Measurements from ENCODE around the gene ZBTB16.

Gene ZBTB16

DNA sequence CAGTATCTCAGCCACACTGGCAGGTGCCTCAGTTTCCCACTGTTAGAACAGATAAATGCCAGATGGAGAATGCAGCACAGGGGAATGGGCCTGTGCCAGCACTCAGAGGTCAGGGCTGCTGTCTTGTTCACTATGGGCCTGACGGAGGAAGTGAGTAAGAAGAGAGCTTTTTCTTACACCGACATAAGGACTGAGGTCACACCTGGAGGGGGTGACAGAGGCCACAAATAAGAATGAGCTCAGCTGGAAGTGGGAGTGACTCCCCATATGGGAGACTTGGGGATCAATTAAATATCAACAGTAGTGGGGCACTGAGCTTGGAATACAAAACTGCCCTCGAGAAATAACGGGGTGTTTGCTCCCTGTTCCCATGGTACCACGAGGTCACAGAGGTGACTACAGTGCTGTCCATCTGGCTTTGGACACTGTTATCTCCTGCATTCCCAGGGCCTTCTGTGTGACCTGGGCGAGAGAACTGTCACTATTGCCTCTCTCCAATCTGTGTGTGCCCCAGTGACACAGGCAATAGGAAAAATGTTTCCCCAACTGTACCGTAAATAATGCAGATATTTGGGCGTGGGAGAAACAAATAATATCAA is 142.6 kb downstream of the ZBTB16 start:
- DNase-seq = no peak

DNA sequence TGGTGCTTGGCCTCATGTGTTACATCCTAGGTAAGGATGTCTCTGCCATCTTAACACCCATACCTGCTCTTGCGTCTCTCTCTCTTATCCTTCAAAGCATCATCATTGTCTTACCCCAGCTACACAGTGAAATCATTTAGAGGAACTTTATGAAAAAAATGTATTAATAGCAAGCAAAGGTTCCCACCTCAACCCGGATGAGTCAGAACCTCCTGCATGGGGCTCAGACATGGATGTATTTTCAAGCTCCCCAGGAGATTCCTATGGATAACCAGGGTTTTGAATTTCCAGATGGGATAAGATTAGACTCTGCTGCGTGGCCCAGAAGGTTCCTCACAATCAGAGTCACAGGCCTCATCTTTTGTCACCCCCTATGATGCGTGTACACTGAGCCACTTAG is 147.6 kb downstream of the ZBTB16 start:
- no peak for DNase-seq

DNA sequence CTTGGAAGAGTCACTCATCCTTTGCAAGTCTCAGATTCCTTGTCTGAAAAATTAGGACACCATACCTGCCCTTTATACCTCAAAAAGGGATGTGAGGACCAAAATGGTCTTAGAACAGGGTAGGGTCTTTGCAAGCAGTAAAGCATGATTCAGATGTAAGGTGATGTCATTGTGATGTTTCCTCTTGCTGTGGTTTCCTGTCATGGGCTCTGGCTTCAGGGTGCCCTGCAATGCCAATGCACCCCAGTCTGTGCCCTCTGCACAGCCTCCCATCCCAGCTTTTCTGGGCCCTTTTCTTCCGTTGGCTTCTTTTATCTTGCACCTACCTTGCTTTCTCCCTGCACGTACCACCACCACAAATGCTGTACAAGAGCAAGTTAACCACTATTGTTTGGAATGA is 148.9 kb downstream of the ZBTB16 start:
- no peak for DNase-seq

DNA sequence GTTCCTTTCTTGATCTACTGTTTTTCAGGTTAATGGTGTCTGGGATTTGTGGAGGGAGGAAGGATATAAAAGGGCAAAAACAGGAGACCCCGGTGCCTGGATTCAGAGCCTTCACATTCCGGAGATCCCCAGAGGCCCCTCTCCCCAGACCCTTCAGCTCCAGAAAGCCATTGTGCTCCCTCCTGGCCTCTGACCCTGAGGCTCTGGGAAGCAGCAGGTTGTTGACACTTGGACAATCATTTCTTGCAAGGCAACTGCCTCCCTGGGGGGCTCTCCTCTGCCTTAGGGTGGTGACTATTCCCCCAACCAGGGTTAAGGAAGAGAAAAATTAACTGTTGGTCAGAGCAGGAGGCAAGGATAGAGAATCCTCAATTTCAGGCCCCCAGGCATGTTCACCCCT is 149.8 kb downstream of the ZBTB16 start:
- DNase-seq = no peak

DNA sequence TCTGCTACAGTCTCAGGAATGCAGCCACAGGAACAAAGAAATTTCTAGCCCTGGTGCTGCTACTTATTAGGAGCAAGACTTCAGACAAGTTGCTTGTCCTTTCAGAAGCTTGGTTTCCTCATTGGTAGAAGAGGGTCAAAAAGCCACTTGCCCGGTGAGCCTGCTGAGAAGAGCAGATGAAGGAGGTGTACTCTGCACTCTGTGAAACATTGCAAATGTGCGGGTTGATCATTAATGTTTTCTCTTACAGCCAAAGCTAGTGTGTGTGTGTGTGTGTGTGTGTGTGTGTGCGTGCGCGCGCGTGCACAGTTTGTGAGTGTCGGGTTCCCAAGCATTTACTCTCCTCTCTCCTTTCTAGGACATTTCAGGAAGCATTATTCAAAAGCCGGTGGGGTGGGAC is 150.4 kb downstream of the ZBTB16 start:
- DNase-seq = no peak

DNA sequence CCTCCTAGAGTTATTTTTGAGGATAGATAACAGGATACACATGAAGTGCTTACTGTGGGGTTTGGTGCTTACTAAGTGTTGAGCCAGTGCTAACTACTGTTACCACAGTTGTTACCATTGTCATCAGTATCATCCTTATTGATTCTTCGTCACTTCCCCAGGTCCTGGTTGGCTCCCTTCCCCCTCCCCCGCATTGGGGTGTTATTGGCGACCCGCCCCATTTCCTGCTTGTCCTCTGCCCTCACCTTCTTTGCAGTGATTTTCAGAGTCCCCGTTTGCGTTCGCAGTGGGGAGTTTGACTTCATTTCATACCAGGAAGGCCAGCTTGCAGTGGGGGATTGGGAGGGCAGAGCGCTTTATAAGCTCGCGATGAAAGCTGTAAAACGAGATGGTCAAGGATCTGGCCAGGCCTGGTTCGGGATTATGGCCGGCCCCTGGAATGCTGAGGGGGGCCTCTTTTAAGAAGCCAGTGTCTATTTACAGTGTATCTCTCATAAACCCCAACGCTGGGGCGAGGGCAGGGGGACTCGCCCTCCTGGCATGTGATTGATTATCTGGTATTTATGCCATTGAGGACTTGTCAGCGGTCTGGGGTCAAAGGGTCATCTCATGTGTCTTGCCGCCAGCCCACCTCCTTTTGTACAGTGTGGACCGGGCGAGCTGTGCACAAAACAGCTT is 152.1 kb downstream of the ZBTB16 start:
- no peak for DNase-seq

DNA sequence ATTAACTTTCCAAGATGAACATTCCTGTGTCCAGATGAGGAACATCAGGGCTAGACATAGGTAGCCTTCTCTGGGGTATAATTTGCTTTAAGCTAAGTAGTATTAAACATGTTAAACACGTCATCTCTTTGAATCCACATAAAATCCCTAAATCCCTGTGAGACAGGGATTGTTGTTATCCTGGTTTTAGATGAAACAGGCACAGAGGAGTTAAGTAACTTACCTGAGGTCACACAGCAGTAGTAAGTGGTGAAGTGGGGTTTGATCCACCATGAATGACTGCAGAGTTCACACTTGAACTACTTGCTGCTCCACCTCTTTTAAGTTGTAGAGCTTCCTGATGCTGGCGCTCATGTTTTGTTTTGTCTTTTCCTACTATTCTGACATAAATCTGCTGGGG is 154.1 kb downstream of the ZBTB16 start:
- no peak for DNase-seq

DNA sequence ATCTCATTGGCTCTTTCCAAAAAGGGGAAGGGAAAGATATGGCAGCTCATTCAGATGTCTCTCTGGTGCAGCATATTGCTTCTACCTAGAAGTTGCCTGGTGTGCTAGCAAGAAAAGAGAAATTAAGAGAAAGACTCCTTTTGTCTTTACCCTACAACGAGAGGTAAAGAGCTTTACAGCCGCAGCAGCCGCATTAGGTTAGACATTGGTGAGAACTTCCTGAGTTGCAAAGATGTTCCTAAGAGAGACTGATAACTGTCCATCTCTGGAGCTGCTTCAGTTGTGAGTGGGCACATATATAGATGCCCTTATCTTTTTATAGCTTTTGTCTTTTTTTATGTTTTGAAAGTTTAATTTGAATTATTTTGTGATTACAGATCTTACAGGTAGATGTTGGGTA is 155.9 kb downstream of the ZBTB16 start:
- DNase-seq = no peak

DNA sequence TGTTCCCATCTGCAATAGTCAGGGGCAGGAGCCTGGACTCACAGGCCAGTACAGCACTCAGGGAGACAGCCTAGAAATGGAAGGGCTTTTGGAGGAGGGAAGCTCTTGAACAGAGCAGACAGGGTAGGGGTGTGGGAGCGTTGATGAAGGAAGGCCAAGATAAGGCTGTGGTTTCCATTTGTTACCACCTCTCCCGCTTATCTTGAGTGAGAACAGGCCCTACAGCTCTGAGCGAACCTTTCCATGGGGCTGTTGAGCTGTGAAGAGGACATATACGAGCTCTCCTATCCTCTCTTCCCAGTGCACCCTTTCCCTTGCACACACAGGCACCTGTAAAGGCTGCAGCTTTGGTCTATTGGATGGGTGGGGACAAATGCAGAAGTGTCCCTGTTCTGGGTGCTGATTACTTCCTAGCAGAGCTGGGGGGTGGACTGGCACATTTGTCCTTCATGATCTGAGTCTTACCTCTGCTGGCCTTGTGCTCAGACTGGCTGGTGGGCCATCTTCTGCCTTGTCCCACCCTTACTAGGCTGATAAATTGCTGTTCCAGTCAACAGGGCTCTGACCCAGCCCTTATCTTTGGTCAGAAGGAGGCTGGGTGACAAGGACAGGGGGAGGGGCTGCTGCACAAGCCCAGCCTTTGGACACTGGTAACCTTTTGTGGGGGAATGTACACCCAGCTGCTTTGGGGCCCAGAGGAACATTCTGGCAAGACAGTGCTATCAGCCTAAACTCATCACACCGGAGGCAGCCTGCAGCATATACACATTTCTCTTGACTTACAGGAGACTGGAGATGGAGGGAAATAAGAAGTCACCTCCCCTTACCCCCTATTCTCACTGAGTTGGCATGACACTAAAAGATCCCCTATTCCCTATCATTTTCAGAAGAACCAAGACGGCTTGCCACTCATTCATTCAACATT is 156.6 kb downstream of the ZBTB16 start:
- DNase-seq = no peak

DNA sequence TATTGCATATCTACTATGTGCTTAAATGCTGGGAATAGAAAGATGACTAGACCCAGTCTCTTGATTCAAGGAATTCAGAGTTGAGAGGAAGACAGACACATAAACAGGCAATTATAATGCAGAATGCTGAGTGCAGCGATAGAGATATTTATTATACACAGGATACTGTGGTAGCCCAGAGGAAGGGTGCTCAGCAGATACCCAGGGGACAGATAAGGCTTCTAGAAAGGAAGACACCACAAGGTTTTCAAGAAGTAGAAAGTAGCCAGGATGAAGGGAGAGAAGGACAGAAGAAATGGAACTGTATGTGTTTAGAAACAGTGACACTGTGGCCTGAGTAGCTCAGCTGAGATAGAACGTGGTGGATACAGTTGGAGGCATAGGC is 157.3 kb downstream of the ZBTB16 start:
- DNase-seq = no peak

DNA sequence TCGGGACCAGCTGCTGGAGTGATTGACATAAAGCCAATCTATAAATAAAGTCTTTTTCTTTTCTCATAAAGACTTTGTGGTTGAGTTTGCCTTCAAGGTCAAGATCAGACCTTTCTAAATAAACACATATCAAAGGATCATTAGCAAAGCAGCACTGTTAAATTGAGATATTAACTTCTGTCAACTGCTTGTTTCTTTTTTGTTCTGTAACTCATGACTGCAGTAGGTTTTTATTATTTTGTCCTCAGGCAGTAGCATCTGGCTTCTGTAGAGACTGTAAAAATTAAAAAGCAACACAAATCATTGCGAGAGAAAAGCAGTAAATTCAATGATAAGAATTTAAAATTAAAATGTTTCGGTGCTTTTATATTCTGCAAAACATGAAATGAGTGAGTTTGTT is 159.0 kb downstream of the ZBTB16 start:
- DNase-seq = no peak

DNA sequence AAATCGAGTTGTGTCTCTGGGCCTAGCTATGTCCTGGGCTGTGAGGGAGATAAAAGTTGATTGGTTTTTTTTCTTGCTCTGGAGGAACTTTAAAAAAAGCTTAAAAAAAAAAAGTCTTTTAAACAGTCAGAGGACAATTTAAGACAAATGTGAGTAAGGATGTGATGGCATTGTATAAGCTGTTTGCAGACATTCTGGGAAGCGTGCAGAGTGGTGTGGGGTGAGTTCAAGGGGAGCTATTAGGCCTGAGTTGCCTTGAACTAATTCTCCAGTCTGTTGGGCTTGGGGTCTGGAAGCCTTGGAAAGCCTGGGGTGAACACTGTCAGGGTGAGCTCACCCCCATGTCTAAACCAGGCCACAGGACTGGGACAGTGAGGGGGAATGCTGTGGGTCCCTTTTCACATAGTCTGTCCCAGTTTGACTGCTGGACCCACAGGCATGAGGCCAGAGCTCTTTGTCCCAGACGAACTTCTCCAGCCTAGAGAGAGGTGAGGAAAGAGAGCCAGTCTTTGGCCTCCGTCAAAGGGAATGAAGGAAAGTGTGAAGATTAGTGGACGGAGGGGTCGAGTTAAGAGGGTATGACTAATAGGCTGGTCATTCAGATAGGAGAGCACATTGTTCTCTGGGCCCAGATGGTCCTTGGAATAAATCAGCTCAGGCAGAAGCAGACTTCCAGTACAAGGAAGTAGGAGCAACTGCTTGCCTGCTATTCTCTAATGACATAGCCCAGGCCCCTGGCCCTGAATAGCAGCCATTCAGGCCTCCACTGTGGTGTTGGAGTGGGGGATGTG is 160.2 kb downstream of the ZBTB16 start:
- peak in 13 of 56 donors; percentile 8 to 49 (median 30) for DNase-seq

DNA sequence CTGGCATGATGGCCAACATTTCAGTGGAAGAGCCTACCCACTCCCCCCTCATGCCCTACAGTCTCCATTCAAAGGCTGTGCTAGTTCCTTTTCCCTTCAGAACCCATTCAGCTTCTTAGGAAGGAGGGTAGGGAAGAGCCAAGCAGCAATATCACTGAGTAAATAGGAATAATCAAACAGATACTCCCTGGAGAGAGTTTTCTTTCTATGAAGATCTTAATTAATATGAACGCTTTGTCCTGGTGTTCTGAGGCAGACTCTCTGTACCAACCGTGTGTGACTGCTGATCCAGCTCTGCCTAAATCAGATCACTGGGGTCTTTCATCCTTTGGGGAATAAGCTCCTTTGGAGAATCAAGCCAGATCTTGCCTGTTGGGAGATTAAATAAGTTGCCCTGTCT is 161.5 kb downstream of the ZBTB16 start:
- DNase-seq = no peak

DNA sequence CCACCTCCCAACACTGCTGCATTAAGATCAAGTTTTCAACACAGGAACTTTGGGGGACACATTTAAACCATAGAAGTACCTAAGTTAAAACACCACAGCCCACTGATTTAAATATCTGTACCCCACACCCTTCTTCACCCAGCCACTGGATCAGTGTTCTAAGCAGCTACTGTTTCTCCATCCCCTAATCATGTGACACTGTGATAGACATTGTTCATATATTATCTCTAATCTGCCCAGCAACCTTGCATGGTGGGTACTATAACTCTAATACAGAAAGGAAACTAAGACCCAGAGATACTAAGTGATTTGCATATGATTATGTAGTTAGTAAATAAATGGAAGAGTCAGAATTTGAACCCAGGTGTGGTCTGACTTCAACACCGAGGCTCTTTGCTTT is 166.2 kb downstream of the ZBTB16 start:
- no peak for DNase-seq

DNA sequence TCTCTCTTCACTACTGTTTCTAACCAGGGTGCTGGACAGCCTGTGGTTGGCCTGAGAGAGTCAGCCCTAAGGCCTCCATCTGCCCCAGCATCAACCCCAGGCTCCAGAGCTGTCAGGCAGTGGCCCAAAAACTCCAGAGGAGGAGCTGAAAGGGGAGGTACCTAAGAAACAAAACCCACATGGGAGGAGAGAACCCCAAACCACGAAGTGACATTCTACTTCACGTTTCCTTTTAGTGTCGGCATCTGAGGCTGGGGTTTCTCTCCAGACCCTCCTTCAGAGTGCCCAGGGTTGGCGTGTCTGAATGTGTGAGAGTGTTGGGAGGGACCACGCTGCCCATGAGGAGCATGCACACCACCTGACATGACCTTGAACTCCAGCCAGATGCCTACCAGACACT is 166.8 kb downstream of the ZBTB16 start:
- no peak for DNase-seq

DNA sequence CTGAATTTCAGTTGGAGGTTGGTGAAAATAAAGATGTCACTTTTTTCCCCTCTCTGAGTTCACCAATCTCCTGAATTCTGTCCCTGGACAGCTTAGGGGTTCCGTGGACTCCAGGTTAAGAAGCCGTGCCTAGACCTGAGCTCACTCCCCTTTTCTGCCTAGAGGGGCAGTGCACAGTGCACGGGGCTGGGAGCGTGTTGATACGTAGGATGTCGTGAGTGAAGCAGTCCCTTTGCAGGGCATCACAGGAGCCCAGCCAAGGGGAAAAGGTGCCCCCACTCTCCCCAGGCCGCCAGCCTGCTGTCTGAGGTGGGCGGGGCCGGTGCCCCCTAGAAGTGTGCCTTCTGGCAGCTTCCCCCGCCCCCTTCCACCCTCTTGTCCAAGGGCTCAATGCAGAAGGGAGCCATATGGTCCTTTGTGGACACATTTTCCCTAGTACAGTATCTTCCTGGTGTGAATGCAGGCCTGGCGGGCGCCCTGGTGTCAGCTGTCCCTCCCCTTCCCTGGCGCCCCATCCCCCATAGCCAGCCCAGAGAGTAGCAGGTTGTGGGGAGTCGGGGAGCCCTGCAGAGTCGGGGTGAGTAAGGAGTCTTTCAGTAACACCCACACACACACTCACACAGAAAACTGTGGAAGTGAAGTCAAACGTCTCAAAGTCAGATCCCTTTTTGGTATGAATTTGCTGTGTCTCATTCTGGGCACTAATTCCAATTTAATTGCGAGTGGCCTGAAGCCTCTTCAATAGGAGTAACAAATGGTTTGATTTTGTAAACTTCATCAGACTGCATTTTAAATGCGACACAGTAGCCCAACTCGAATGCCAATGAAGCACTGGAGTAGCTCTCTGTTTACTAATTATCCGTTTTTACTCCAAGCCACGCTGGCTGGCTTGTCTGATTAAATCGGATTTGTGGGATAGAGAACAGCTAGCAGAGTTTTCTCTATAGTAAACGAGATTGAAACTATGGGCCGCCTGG is 169.2 kb downstream of the ZBTB16 start:
- DNase-seq = peak in 35 of 56 donors; percentile 6 to 76 (median 29)

DNA sequence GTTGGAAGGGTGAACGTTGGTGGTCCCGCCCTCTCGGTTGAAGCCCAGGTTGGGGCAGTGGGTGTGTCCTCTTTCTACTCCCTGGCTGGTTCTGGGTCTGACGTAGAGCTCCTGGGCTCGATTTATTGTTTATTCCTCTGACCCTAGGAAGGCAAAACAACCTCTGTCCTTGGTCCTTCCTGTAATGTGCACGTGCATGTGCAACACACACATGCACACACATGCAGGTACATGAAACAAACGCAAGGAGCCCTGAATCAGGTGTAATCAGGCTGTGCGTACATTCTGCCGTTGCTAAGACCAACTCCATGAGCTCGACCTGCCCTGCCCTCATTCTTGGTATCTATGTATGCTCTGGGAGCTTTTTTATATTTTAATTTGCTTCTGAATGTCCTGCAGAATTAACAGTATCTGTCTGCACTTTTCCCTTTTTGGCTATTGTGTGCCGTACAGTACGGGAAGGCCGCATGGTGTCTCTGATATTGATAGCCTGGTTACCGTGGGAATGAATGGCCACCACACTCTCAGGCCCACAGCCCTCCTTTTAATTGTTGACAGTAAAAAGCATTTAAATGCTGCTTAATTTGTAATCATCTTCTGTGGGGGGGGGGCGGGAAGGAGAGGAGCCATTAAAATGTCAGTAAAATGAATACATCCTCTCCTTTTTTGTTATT is 170.7 kb downstream of the ZBTB16 start:
- DNase-seq = no peak

DNA sequence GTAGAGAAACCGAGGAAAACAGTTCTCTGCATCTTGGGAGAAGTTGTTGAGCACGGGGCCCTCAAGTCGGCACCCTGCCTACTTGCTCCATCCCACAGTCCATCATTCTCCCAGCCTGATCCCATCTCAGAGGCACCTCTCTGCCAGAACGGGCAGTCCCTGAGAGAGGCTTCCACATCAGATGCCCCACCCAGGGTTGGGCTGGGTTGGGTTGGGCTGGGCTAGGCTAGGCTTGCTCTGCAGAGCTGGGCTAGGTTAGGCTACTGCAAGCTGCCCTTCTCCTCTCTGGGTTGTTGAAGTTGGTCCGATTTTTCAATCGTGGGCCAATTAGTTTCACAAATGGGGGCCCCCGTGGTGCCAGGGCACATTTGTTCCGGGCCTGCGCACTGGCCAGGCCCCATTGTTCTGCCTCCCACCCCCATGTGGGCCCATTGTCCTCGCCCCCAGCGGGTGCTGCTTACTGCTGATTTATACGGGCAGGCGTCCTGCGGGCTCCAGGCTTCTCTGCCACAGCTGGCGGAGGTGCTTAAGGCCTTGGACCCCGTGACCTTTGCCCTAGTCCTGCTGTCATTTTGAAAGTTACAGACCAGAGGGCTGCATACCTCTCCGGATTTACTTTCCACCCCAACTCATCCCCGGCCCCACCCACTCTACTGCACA is 173.0 kb downstream of the ZBTB16 start:
- peak in 24 of 56 donors; percentile 8 to 60 (median 22) for DNase-seq

DNA sequence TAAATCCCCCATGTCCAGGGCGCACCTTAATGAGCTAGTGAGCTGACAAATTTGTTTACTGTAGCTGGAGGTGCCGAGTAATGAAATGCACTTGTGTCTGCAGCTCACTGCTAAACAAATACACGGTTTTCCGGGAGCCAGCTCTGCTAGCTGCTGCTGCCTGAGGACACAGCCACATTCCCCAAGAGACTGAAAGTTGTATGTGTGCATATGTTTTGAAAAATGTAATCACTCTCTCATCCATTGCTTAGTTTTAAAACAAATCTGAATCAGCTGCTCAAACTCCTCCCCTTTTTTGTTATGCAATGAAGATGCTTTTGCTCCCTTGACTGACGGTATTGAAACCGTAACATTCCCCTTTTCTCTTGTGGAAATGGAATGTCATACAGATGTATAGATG is 174.2 kb downstream of the ZBTB16 start:
- peak in 2 of 56 donors; percentile 3 to 9 for DNase-seq

All from nucleus accumbens (tissue), 56 donors.